Gastroesophageal sphincter (tissue), 4 donors: ENCODE results near the gene NEK11. TPM values are rescaled to one million over a fixed set of nuclear protein-coding genes. Genes with fewer than 3 reads are reported as not detected.

Experiments used
- ATAC-seq: fragments of 150-250 bp; one replicate; pipeline ENCODE4 v1.9.1; 2016; ENCODE audit warnings: mild to moderate bottlenecking, moderate library complexity
- H3K27ac ChIP-seq, 4 donors: fragments of 200-600 bp; sonication (generic) in 3 of 4; 1 replicate in 3 of 4; 2 replicates in 1 of 4; pipeline ENCODE4 v1.5.1; 2016 to 2019
- H3K27me3 ChIP-seq: fragments of 200-600 bp; sonication (generic); one replicate; pipeline ENCODE4 v1.5.1; 2019
- H3K36me3 ChIP-seq, 2 donors: fragments of 200-600 bp; sonication (generic); one replicate each; pipeline ENCODE4 v1.5.1; 2019; ENCODE audit warnings: control low read depth in 1 of 2
- H3K4me1 ChIP-seq, 3 donors: fragments of 200-600 bp; sonication (generic); 1 replicate in 2 of 3; 2 replicates in 1 of 3; pipeline ENCODE4 v1.5.1; 2016 to 2019; ENCODE audit warnings: control low read depth in 2 of 3
- H3K4me3 ChIP-seq, 2 donors: fragments of 200-600 bp; sonication (generic); one replicate each; pipeline ENCODE4 v1.5.1; 2019; ENCODE audit warnings: mild to moderate bottlenecking in 1 of 2, moderate library complexity in 1 of 2
- H3K9me3 ChIP-seq, 3 donors: fragments of 200-600 bp; sonication (generic); one replicate each; pipeline ENCODE4 v1.5.1; 2017 to 2019; ENCODE audit warnings: control low read depth in 2 of 3
- EP300 ChIP-seq: sonication (generic); formaldehyde crosslinking; IDR thresholded peaks from one replicate; pipeline ENCODE4 v1.6.1; 2017; ENCODE audit warnings: antibody characterized with exemption, mild to moderate bottlenecking
- POLR2A ChIP-seq, 2 donors: fragments of 450-650 bp; IDR thresholded peaks; one replicate each; pipeline ENCODE4 v1.6.1; 2017; ENCODE audit warnings: antibody characterized with exemption in 2 of 2, mild to moderate bottlenecking in 2 of 2, moderate library complexity in 1 of 2
- POLR2AphosphoS5 ChIP-seq: sonication (generic); formaldehyde crosslinking; IDR thresholded peaks from one replicate; pipeline ENCODE4 v1.6.1; 2017; ENCODE audit warnings: antibody characterized with exemption
- WGBS, 2 donors: methylation state at CpG; one replicate each; pipeline ENCODE4 v1.1.5; 2018; ENCODE audit warnings: low coverage in 1 of 2; 5-methylcytosine and 5-hydroxymethylcytosine counted together
- total RNA-seq, 4 donors: library from RNA; depleted of rRNA; stranded (reverse); fragments of >200 nt; gene quantifications; one replicate each; pipeline ENCODE4 v1.1.0, GENCODE V29; 2016
- TF ChIP-seq, protein P1 (sequence below), 4 experiments: fragments of 200-600 bp in 2 of 4; fragments of 450-650 bp in 2 of 4; sonication (generic) in 1 of 4; IDR thresholded peaks; one replicate each; pipeline ENCODE4 v1.5.1; 2017 to 2019; ENCODE audit warnings: antibody characterized with exemption in 4 of 4, mild to moderate bottlenecking in 2 of 4, moderate library complexity in 2 of 4

The NEK11 gene
- total RNA-seq, 4 donors from 2014 or later, result 4.4 to 19.1 (median 6.0) TPM

DNA sequence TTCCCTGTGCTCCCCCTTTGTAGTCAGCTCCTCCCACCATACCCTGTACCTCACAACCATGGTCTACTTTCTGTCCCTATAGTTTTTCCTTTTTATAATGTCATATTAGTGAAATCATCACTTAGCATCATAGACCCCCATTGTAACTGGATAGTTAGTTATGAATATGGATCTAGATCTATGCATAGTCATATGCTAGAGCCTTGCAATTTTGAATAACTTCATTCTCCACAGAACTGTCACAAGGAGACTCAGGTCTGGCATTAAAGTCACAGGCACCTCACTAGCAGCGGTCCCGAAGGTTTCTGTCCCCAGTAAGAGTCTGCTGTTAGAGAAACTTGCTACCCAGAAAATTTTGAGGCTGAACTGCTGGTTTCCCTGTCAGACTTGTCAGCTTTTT is 252.9 kb downstream of the NEK11 start:
- Histone ChIP-seq H3K4me3 (no peak overlapping the region), H3K36me3 (no peaks in the 10 kb centered on the region), H3K9me3 (no peaks in the 10 kb centered on the region), H3K27ac (no peak overlapping the region), H3K27me3 (no peaks in the 10 kb centered on the region), H3K4me1 (no peaks in the 10 kb centered on the region)
- no peak for ATAC-seq
- WGBS, 2 donors, result 100% methylated on average over 1 of the region's 2 CpGs; no CpG with 5 or more reads in 1 of the 2 donors
- TF ChIP-seq EP300, result no peak
- TF ChIP-seq POLR2A (IDR thresholded peaks at IDR 0.05), result no peak
- TF ChIP-seq, protein P1, sequence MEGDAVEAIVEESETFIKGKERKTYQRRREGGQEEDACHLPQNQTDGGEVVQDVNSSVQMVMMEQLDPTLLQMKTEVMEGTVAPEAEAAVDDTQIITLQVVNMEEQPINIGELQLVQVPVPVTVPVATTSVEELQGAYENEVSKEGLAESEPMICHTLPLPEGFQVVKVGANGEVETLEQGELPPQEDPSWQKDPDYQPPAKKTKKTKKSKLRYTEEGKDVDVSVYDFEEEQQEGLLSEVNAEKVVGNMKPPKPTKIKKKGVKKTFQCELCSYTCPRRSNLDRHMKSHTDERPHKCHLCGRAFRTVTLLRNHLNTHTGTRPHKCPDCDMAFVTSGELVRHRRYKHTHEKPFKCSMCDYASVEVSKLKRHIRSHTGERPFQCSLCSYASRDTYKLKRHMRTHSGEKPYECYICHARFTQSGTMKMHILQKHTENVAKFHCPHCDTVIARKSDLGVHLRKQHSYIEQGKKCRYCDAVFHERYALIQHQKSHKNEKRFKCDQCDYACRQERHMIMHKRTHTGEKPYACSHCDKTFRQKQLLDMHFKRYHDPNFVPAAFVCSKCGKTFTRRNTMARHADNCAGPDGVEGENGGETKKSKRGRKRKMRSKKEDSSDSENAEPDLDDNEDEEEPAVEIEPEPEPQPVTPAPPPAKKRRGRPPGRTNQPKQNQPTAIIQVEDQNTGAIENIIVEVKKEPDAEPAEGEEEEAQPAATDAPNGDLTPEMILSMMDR (IDR thresholded peaks at IDR 0.05), result no peak
- TF ChIP-seq POLR2AphosphoS5, result no peak

- H3K27ac ChIP-seq, result no peak overlapping the region
- no peak overlapping the region for H3K4me3 ChIP-seq
- TF ChIP-seq, protein P1 (IDR thresholded peaks at IDR 0.05), result no peak
- no peak for TF ChIP-seq POLR2A (IDR thresholded peaks at IDR 0.05)
- no peak for TF ChIP-seq EP300
- no peak for TF ChIP-seq POLR2AphosphoS5
- ATAC-seq, result no peak
- WGBS, 2 donors, result 50 to 52% methylated on average over 2 of the region's 2 CpGs
- peaks cover 0 to 6% of the 10 kb centered on the region in 2 donors for H3K36me3 ChIP-seq
- H3K9me3 ChIP-seq, result no peaks in the 10 kb centered on the region
- no peaks in the 10 kb centered on the region for H3K4me1 ChIP-seq
- no peaks in the 10 kb centered on the region for H3K27me3 ChIP-seq
Measured at GRCh38 chr3:131282379-131282778, 255.7 kb downstream of the NEK11 start.

- no peak for ATAC-seq
- H3K27me3 ChIP-seq, result no peaks in the 10 kb centered on the region
- WGBS, 2 donors, result 100% methylated on average over 1 of the region's 1 CpG; no CpG with 5 or more reads in 1 of the 2 donors
- peaks cover 0 to 6% of the 10 kb centered on the region in 2 donors for H3K36me3 ChIP-seq
- H3K4me3 ChIP-seq, result no peak overlapping the region
- TF ChIP-seq, protein P1 (IDR thresholded peaks at IDR 0.05), result no peak
- no peak for TF ChIP-seq POLR2AphosphoS5
- no peak for TF ChIP-seq POLR2A (IDR thresholded peaks at IDR 0.05)
- TF ChIP-seq EP300, result no peak
- H3K27ac ChIP-seq, result no peak overlapping the region
- H3K4me1 ChIP-seq, result no peaks in the 10 kb centered on the region
- H3K9me3 ChIP-seq, result no peaks in the 10 kb centered on the region
Measured at GRCh38 chr3:131282967-131283366, 256.3 kb downstream of the NEK11 start.

DNA sequence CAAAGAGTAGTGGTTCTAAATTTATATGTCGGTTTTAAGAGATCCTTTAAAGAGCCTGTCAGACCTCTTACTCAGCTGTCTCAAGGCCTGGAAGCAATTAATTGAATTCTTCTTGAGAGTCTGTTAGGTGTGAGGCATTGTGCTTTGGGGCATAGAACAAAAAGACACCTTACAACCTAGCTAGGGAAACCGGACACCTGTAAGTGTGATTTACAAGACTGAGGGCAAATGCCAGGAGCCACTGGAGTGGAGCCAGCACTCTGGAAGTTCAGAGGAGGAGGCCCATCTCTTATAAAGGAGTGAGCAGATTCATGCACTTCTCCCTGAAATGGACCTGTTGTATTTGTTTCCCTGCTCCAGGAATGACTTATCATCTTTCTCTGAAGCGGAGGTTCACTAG is 257.2 kb downstream of the NEK11 start:
- Histone ChIP-seq H3K27ac (no peak overlapping the region), H3K4me3 (no peak overlapping the region), H3K27me3 (no peaks in the 10 kb centered on the region), H3K4me1 (no peaks in the 10 kb centered on the region), H3K9me3 (no peaks in the 10 kb centered on the region), H3K36me3 (peaks cover 0 to 8% of the 10 kb centered on the region in 2 donors)
- ATAC-seq, result no peak
- 56 to 67% methylated on average over 2 to 3 of the region's 3 CpGs for WGBS, 2 donors
- TF ChIP-seq, protein P1 (IDR thresholded peaks at IDR 0.05), result no peak

DNA sequence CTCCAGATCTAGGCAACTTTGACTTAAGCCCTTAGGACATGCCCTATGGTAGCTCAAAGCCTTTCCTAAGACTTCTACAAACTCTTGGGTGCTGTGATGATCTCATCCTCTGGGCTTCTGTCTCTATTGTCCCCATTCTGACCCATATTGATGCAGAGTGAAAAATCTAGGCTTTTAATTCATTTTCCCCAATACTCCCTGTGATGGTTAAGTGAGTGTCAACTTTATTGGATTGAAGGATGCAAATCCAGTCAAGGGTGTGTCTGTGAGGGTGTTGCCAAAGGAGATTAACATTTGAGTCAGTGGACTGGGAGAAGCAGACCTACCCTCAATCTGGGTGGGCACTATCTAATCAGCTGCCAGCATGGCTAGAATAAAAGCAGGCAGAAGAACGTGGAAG is 257.6 kb downstream of the NEK11 start:
- Histone ChIP-seq H3K4me3 (no peak overlapping the region), H3K36me3 (peaks cover 0 to 13% of the 10 kb centered on the region in 2 donors), H3K9me3 (no peaks in the 10 kb centered on the region), H3K4me1 (no peaks in the 10 kb centered on the region), H3K27ac (no peak overlapping the region), H3K27me3 (no peaks in the 10 kb centered on the region)
- no peak for TF ChIP-seq POLR2AphosphoS5
- no peak for ATAC-seq
- WGBS, 2 donors, result 63 to 100% methylated on average over 1 of the region's 1 CpG
